Caco-2 (cell line): ENCODE data around the gene EFCAB7. TPM values are rescaled to one million over a fixed set of nuclear protein-coding genes. Genes with fewer than 3 reads are reported as not detected.

ENCODE experiments used
- BruUV-seq: library from RNA; stranded (reverse); fragments of 400-500 nt; replicated peaks from 2 replicates; lab custom pipeline; 2021; lab: Mats Ljungman, UMichigan
- CTCF ChIA-PET: fragments of 300-600 bp; sonication (Branson Sonifier 250); formaldehyde crosslinking; loops from one replicate; lab custom pipeline; 2022; ENCODE audit warnings: antibody characterized with exemption; lab: Charles Lee
- POLR2A ChIA-PET: fragments of 300-600 bp; sonication (Branson Sonifier 250); formaldehyde crosslinking; loops from one replicate; lab custom pipeline; 2022; ENCODE audit warnings: antibody characterized with exemption; lab: Charles Lee
- DNase-seq, 2 experiments: peaks; one replicate each; pipeline versions ENCODE4 v3.0.0 to v3.0.0-alpha.2; 2020 to 2022
- H3K27me3 ChIP-seq: replicated peaks from 2 replicates; pipeline ENCODE4 v1.6.0; 2011; ENCODE audit warnings: low read length; ENCODE audit not compliant: control insufficient read depth, insufficient read depth
- H3K36me3 ChIP-seq: 2 replicates; pipeline ENCODE4 v1.5.1; 2011; ENCODE audit warnings: low read length; ENCODE audit not compliant: control insufficient read depth, insufficient read depth
- H3K4me1 ChIP-seq: fragments of 250-450 bp; sonication (Bioruptor Pico); 2 replicates; pipeline ENCODE4 v1.5.1; 2020; ENCODE audit warnings: mild to moderate bottlenecking
- H3K4me3 ChIP-seq: 2 replicates; pipeline ENCODE4 v1.5.1; 2011; ENCODE audit warnings: low read depth, mild to moderate bottlenecking, control low read depth, low read length
- H3K9me3 ChIP-seq: fragments of 250-450 bp; sonication (Bioruptor Pico); 2 replicates; pipeline ENCODE4 v1.5.1; 2020; ENCODE audit warnings: mild to moderate bottlenecking, moderate library complexity
- H3K27ac Mint-ChIP-seq: one replicate; pipeline ENCODE4 v1.8.0; 2022; ENCODE audit warnings: mixed read lengths; ENCODE audit not compliant: unreplicated experiment
- H3K27me3 Mint-ChIP-seq: one replicate; pipeline ENCODE4 v1.8.0; 2022; ENCODE audit warnings: mixed read lengths; ENCODE audit not compliant: insufficient read depth, unreplicated experiment
- H3K36me3 Mint-ChIP-seq: one replicate; pipeline ENCODE4 v1.8.0; 2022; ENCODE audit warnings: mild to moderate bottlenecking, mixed read lengths; ENCODE audit not compliant: insufficient read depth, unreplicated experiment
- H3K4me1 Mint-ChIP-seq: one replicate; pipeline ENCODE4 v1.8.0; 2022; ENCODE audit warnings: low read depth, mixed read lengths; ENCODE audit not compliant: unreplicated experiment
- H3K4me3 Mint-ChIP-seq: one replicate; pipeline ENCODE4 v1.8.0; 2022; ENCODE audit warnings: mild to moderate bottlenecking, moderate library complexity, mixed read lengths; ENCODE audit not compliant: unreplicated experiment
- H3K9me3 Mint-ChIP-seq: one replicate; pipeline ENCODE4 v1.8.0; 2022; ENCODE audit warnings: mixed read lengths; ENCODE audit not compliant: unreplicated experiment
- CTCF ChIP-seq, 2 experiments: fragments of 200-600 bp in 1 of 2; IDR thresholded peaks; 1 replicate in 1 of 2; 2 replicates in 1 of 2; pipeline versions ENCODE4 v1.5.1 to v1.8.0; 2011 to 2022; ENCODE audit warnings: antibody characterized with exemption in 1 of 2, control low read depth in 1 of 2, inconsistent platforms in 1 of 2, low read depth in 1 of 2, low read length in 1 of 2, mild to moderate bottlenecking in 1 of 2, moderate library complexity in 1 of 2; ENCODE audit not compliant: insufficient read depth in 1 of 2, severe bottlenecking in 1 of 2, unreplicated experiment in 1 of 2
- intact Hi-C: fragments of 100-400 bp; cut with micrococcal nuclease; formaldehyde crosslinking; loops from one replicate; pipeline ENCODE4 v1.10.0; 2022; ENCODE audit not compliant: unreplicated experiment
- total RNA-seq: library from RNA; stranded (reverse); gene quantifications from 2 replicates; pipeline ENCODE4 v1.2.3, GENCODE V29; 2022

The EFCAB7 gene
- total RNA-seq, 1 experiment from 2014 or later: 3.2 TPM

GRCh38 chr1:63523738-63524137, 413 bp downstream of the EFCAB7 start:
- POLR2A ChIA-PET: no interaction called here
- H3K36me3 Mint-ChIP-seq: no peaks in the 10 kb centered on the region
- CTCF ChIA-PET: interaction anchor here (1.3 kb wide), 1 partner anchor 14 kb away, joined by 3 read pairs; no protein-coding TSS in a partner anchor
- intact Hi-C loops: loop anchor here (1.0 kb wide), 1 partner anchor 57 kb away; no protein-coding TSS in a partner anchor
- no peaks in the 10 kb centered on the region for H3K9me3 Mint-ChIP-seq
- H3K4me3 Mint-ChIP-seq: peak overlapping the region; percentile 82
- BruUV-seq: TSS peak; percentile 51
- H3K9me3 ChIP-seq: no peaks in the 10 kb centered on the region
- peak overlapping the region; percentile 89 for H3K27ac Mint-ChIP-seq
- no peaks in the 10 kb centered on the region for H3K4me1 Mint-ChIP-seq
- no peaks in the 10 kb centered on the region for H3K27me3 ChIP-seq
- peak overlapping the region; percentile 69 for H3K4me3 ChIP-seq
- H3K4me1 ChIP-seq: 0 out of 2 replicates have a peak, but pooled peaks cover 6% of the 10 kb centered on the region
- no peak for TF ChIP-seq CTCF (IDR thresholded peaks at IDR 0.05; ENCODE audit: insufficient read depth in 1 of 2, low read depth in 1 of 2, low read length in 1 of 2, severe bottlenecking in 1 of 2, unreplicated experiment in 1 of 2)
- no peaks in the 10 kb centered on the region for H3K27me3 Mint-ChIP-seq
- no peak for DNase-seq
- H3K36me3 ChIP-seq: no peaks in the 10 kb centered on the region

GRCh38 chr1:63524201-63524600, 876 bp downstream of the EFCAB7 start:
- BruUV-seq: no TSS peak
- H3K4me1 ChIP-seq: 0 out of 2 replicates have a peak, but pooled peaks cover 6% of the 10 kb centered on the region
- H3K27me3 ChIP-seq: no peaks in the 10 kb centered on the region
- ChIA-PET CTCF (interaction anchor here (1.3 kb wide), 1 partner anchor 14 kb away, joined by 3 read pairs; no protein-coding TSS in a partner anchor), POLR2A (no interaction called here)
- H3K27ac Mint-ChIP-seq: peak overlapping the region; percentile 89
- H3K4me3 Mint-ChIP-seq: peak overlapping the region; percentile 82
- no peaks in the 10 kb centered on the region for H3K36me3 Mint-ChIP-seq
- intact Hi-C loops: no loop called here
- no peak for DNase-seq
- no peaks in the 10 kb centered on the region for H3K27me3 Mint-ChIP-seq
- TF ChIP-seq CTCF (IDR thresholded peaks at IDR 0.05; ENCODE audit: insufficient read depth in 1 of 2, low read depth in 1 of 2, low read length in 1 of 2, severe bottlenecking in 1 of 2, unreplicated experiment in 1 of 2): no peak
- no peaks in the 10 kb centered on the region for H3K9me3 Mint-ChIP-seq
- H3K4me1 Mint-ChIP-seq: no peaks in the 10 kb centered on the region
- H3K36me3 ChIP-seq: no peaks in the 10 kb centered on the region
- peak overlapping the region; percentile 69 for H3K4me3 ChIP-seq
- H3K9me3 ChIP-seq: no peaks in the 10 kb centered on the region

- no peak overlapping the region for H3K27ac Mint-ChIP-seq
- Histone ChIP-seq H3K9me3 (no peaks in the 10 kb centered on the region), H3K36me3 (no peaks in the 10 kb centered on the region), H3K27me3 (no peaks in the 10 kb centered on the region), H3K4me3 (no peak overlapping the region), H3K4me1 (no peaks in the 10 kb centered on the region)
- no peaks in the 10 kb centered on the region for H3K36me3 Mint-ChIP-seq
- H3K4me1 Mint-ChIP-seq: no peaks in the 10 kb centered on the region
- intact Hi-C loops: loop anchor here (10.0 kb wide), 1 partner anchor 208 kb away; the partner anchor contains the start of gene FOXD3
- POLR2A ChIA-PET: no interaction called here
- DNase-seq: no peak
- H3K4me3 Mint-ChIP-seq: no peak overlapping the region
- CTCF ChIA-PET: no interaction called here
- H3K9me3 Mint-ChIP-seq: no peaks in the 10 kb centered on the region
- BruUV-seq: no TSS peak
- no peak for TF ChIP-seq CTCF (IDR thresholded peaks at IDR 0.05; ENCODE audit: insufficient read depth in 1 of 2, low read depth in 1 of 2, low read length in 1 of 2, severe bottlenecking in 1 of 2, unreplicated experiment in 1 of 2)
- no peaks in the 10 kb centered on the region for H3K27me3 Mint-ChIP-seq
These were observed 9.4 kb downstream of the EFCAB7 start for GRCh38 chr1:63532727-63533126.
